ENCODE results near the gene EN2.

- TF ChIP-seq CTCF (IDR thresholded peaks at IDR 0.05; ENCODE audit: low read depth, low read length) (no peak), EZH2phosphoT487 (IDR thresholded peaks at IDR 0.05; ENCODE audit: low read depth) (no peak)
Observed at GRCh38 chr7:155449869-155450557, 7.9 kb upstream of the EN2 start.
